Astrocyte (in vitro differentiated cells and primary cell): ENCODE data around the gene SLC38A8. TPM values are rescaled to one million over a fixed set of nuclear protein-coding genes. Genes with fewer than 3 reads are reported as not detected.

Source experiments
- DNase-seq: peaks from one replicate; pipeline ENCODE4 v3.0.0-alpha.2; 2010; ENCODE audit warnings: low read depth
- FAIRE-seq: peaks from 2 replicates; lab custom pipeline; 2011; peaks lifted over from hg19 to GRCh38; lab: Jason Lieb, UNC
- H2AFZ ChIP-seq: 2 replicates; pipeline ENCODE4 v1.6.0; 2012; ENCODE audit warnings: low read depth, low read length, inconsistent platforms
- H3K27ac ChIP-seq: 2 replicates; pipeline ENCODE4 v1.5.1; 2011; ENCODE audit warnings: low read depth, low read length, inconsistent platforms
- H3K27me3 ChIP-seq: 2 replicates; pipeline ENCODE4 v1.6.0; 2011; ENCODE audit warnings: low read length, inconsistent platforms; ENCODE audit not compliant: insufficient read depth
- H3K36me3 ChIP-seq: 2 replicates; pipeline ENCODE4 v1.5.1; 2011; ENCODE audit warnings: low read length, inconsistent platforms; ENCODE audit not compliant: insufficient read depth
- H3K4me1 ChIP-seq: 2 replicates; pipeline ENCODE4 v1.5.1; 2011; ENCODE audit warnings: low read length, inconsistent platforms; ENCODE audit not compliant: insufficient read depth
- H3K4me2 ChIP-seq: 2 replicates; pipeline ENCODE4 v1.6.0; 2012; ENCODE audit warnings: low read length, inconsistent platforms
- H3K4me3 ChIP-seq: 2 replicates; pipeline ENCODE4 v1.5.1; 2011; ENCODE audit warnings: low read depth, mild to moderate bottlenecking, low read length, inconsistent platforms; ENCODE audit not compliant: insufficient read depth
- H3K79me2 ChIP-seq: 2 replicates; pipeline ENCODE4 v1.6.0; 2012; ENCODE audit warnings: mild to moderate bottlenecking, low read length, inconsistent platforms; ENCODE audit not compliant: insufficient read depth
- H3K9ac ChIP-seq: 2 replicates; pipeline ENCODE4 v1.6.0; 2012; ENCODE audit warnings: mild to moderate bottlenecking, low read length, inconsistent platforms
- H3K9me3 ChIP-seq: 2 replicates; pipeline ENCODE4 v1.5.1; 2012; ENCODE audit warnings: low read depth, mild to moderate bottlenecking, low read length, inconsistent platforms; ENCODE audit not compliant: insufficient read depth
- H4K20me1 ChIP-seq: 2 replicates; pipeline ENCODE4 v1.6.0; 2012; ENCODE audit warnings: low read length, inconsistent platforms; ENCODE audit not compliant: insufficient read depth
- H3K27ac Mint-ChIP-seq: one replicate; pipeline ENCODE4 v1.8.0; 2021; ENCODE audit warnings: mild to moderate bottlenecking, mixed read lengths; ENCODE audit not compliant: unreplicated experiment
- H3K27me3 Mint-ChIP-seq: one replicate; pipeline ENCODE4 v1.8.0; 2021; ENCODE audit warnings: low read depth, mixed read lengths; ENCODE audit not compliant: unreplicated experiment
- H3K36me3 Mint-ChIP-seq: one replicate; pipeline ENCODE4 v1.8.0; 2021; ENCODE audit warnings: low read depth, mixed read lengths; ENCODE audit not compliant: unreplicated experiment
- H3K4me1 Mint-ChIP-seq: one replicate; pipeline ENCODE4 v1.8.0; 2021; ENCODE audit warnings: low read depth, mixed read lengths; ENCODE audit not compliant: unreplicated experiment
- H3K4me3 Mint-ChIP-seq: one replicate; pipeline ENCODE4 v1.8.0; 2021; ENCODE audit warnings: mild to moderate bottlenecking, moderate library complexity, mixed read lengths; ENCODE audit not compliant: unreplicated experiment
- H3K9me3 Mint-ChIP-seq: one replicate; pipeline ENCODE4 v1.8.0; 2021; ENCODE audit warnings: mild to moderate bottlenecking, mixed read lengths; ENCODE audit not compliant: unreplicated experiment
- CTCF ChIP-seq: IDR thresholded peaks from 2 replicates; pipeline ENCODE4 v1.5.1; 2011; ENCODE audit warnings: low read depth, mild to moderate bottlenecking, inconsistent platforms, low read length, moderate library complexity; ENCODE audit not compliant: insufficient read depth
- EZH2 ChIP-seq: IDR thresholded peaks from 2 replicates; pipeline ENCODE4 v1.6.1; 2012; ENCODE audit warnings: mild to moderate bottlenecking, low read length, inconsistent platforms; ENCODE audit not compliant: insufficient read depth
- total RNA-seq: library from RNA; stranded (reverse); gene quantifications from 2 replicates; pipeline ENCODE4 v1.2.1, GENCODE V29; 2021

SLC38A8 gene
- total RNA-seq, 1 donor from 2014 or later = not detected

GRCh38 chr16:84016477-84016876 is 26.1 kb downstream of the SLC38A8 start:
- DNase-seq (no peak), FAIRE-seq (no peak)
- Histone ChIP-seq H3K36me3 (no peaks in the 10 kb centered on the region), H3K27me3 (no peaks in the 10 kb centered on the region), H3K4me2 (no peak overlapping the region), H2AFZ (no peak overlapping the region), H3K9ac (no peak overlapping the region), H3K79me2 (no peaks in the 10 kb centered on the region), H4K20me1 (no peaks in the 10 kb centered on the region), H3K4me3 (no peak overlapping the region), H3K4me1 (no peaks in the 10 kb centered on the region), H3K9me3 (peaks cover 4% of the 10 kb centered on the region), H3K27ac (no peak overlapping the region)
- Mint-ChIP-seq H3K9me3 (peaks cover 14% of the 10 kb centered on the region), H3K36me3 (peaks cover 2% of the 10 kb centered on the region), H3K4me3 (no peak overlapping the region), H3K27ac (no peak overlapping the region), H3K4me1 (no peaks in the 10 kb centered on the region), H3K27me3 (peaks cover 42% of the 10 kb centered on the region)
- TF ChIP-seq EZH2 (no peak), CTCF (no peak)

- Histone ChIP-seq H3K36me3 (no peaks in the 10 kb centered on the region), H3K27me3 (no peaks in the 10 kb centered on the region), H3K9ac (no peak overlapping the region), H3K4me1 (no peaks in the 10 kb centered on the region), H3K9me3 (peaks cover 2% of the 10 kb centered on the region), H2AFZ (no peak overlapping the region), H4K20me1 (no peaks in the 10 kb centered on the region), H3K79me2 (no peaks in the 10 kb centered on the region), H3K27ac (no peak overlapping the region), H3K4me3 (no peak overlapping the region), H3K4me2 (no peak overlapping the region)
- no peak for DNase-seq
- H3K27ac Mint-ChIP-seq = no peak overlapping the region
- no peak overlapping the region for H3K4me3 Mint-ChIP-seq
- H3K9me3 Mint-ChIP-seq = peaks cover 8% of the 10 kb centered on the region
- peaks cover 3% of the 10 kb centered on the region for H3K36me3 Mint-ChIP-seq
- TF ChIP-seq CTCF (no peak), EZH2 (no peak)
- FAIRE-seq = no peak
- H3K4me1 Mint-ChIP-seq = no peaks in the 10 kb centered on the region
- H3K27me3 Mint-ChIP-seq = peaks cover 49% of the 10 kb centered on the region
Observed at GRCh38 chr16:84015399-84015798, 27.2 kb downstream of the SLC38A8 start.

- Histone ChIP-seq H3K4me3 (no peak overlapping the region), H3K27ac (no peak overlapping the region), H4K20me1 (no peaks in the 10 kb centered on the region), H3K9me3 (peaks cover 1% of the 10 kb centered on the region), H3K4me1 (no peaks in the 10 kb centered on the region), H3K4me2 (no peak overlapping the region), H3K79me2 (no peaks in the 10 kb centered on the region), H3K9ac (no peak overlapping the region), H2AFZ (no peak overlapping the region), H3K27me3 (no peaks in the 10 kb centered on the region), H3K36me3 (no peaks in the 10 kb centered on the region)
- no peak for FAIRE-seq
- Mint-ChIP-seq H3K27ac (no peak overlapping the region), H3K4me3 (no peak overlapping the region), H3K9me3 (peaks cover 8% of the 10 kb centered on the region), H3K36me3 (peaks cover 3% of the 10 kb centered on the region), H3K27me3 (peaks cover 48% of the 10 kb centered on the region), H3K4me1 (no peaks in the 10 kb centered on the region)
- no peak for DNase-seq
- no peak for TF ChIP-seq EZH2
- no peak for TF ChIP-seq CTCF
Observed at GRCh38 chr16:84014570-84015327, 27.8 kb downstream of the SLC38A8 start.
